NOMO-1 treated with dmso at 0.1 percent for 144 hours (cell line): ENCODE data around the gene C2orf42.
"Not testable (repeated sequence)": the region's sequence is repeated elsewhere in the genome, so short reads cannot be mapped to it uniquely, and the experiment has no call there.

Experiments used
- DNase-seq: peaks from one replicate; lab custom pipeline; 2025; ENCODE audit not compliant: unreplicated experiment; lab: John Stamatoyannopoulos, UW

C2orf42 gene

DNA sequence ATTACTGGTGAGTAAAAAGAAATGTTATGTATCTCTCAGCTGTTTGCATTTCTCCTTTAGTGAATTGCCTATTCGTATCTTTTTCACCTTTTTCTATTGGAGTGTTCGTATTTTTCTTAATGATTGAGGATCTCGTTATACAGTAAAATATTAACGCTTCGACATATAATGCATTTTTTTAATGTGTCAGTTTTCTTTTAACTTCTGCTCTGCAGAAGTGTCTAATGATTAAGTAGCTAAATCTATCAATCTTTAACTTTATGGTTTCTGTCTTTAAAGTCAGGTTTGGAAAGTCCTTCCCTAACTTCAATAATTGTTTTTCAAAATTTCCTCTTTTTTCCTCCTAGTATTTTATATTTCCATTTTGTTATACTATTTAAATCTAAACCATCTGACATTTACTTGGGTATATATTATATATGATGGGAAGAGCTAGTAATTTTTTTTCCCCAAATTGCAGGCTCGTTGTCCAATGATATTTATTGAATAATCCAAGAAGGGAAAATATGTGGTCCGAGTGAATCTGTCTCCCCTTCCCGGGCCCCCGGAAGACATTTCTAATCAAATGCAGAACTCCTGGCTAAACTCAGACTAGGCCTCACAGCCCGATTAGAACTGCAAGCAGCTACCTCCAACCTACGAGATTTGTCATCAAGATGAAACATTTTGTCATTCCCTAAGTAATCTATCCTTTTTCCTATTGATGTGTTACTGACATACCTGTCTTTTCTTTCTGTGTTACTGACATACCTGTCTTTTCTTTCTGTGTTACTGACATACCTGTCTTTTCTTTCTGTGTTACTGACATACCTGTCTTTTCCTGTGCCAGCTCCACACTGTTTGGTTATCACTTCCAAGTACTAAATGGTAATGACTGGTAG lies 86.3 kb downstream of the C2orf42 start:
- peak; percentile 80 for DNase-seq

DNA sequence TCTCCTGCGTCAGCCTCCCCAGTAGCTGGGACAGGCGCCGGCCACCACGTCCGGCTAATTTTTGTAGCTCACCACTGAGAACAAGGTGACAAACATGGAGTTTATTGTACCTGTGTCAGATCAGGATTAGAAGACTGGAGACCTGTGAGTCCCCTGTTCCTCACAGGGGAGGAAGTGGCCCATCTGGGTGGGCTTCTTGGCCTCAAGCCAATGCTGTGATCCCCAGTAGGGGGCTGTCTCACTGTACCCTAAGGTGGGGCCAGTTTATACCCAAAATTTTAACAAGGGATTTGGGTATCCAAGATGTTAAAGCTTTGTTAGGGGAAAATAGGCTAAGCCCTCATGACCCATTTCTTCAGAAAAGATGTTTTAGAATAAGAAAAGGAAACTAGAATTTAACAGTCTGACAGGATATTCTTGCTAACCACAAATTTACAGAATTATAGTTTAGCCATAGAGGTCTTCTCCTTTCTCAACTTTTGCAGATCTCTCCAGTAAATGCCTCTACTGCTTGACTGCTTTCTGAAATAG lies 87.2 kb downstream of the C2orf42 start:
- DNase-seq, result no peak

- not testable (repeated sequence) for DNase-seq
These were observed 88.4 kb downstream of the C2orf42 start for GRCh38 chr2:70102323-70102905.

- DNase-seq, result not testable (repeated sequence)
These were observed 89.1 kb downstream of the C2orf42 start for GRCh38 chr2:70101686-70102085.

DNA sequence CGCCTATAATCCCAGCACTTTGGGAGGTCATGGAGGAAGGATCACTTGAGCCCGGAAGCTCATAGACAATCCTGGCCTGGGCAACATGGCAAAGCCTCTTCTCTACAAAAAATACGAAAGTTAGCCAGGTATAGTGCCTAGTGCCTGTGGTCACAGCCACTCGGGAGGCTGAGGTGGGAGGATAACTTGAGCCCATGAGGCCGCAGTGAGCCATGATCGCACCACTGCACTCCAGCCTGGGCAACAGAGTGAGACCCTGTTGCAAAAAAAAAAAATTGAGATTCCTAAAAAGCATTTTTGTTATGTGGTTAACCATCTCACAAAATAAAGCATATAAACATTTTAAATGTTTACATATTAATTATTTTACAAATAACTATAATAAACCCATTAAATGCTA lies 89.6 kb downstream of the C2orf42 start:
- no peak for DNase-seq
